Lower leg skin (tissue), 3 donors: ENCODE data around the gene LRRFIP1.

Source experiments
- POLR2A ChIP-seq, 2 donors: fragments of 450-650 bp; IDR thresholded peaks; one replicate each; pipeline ENCODE4 v1.6.1; 2016 to 2017; ENCODE audit warnings: antibody characterized with exemption in 2 of 2, mild to moderate bottlenecking in 1 of 2, moderate library complexity in 1 of 2
- TF ChIP-seq, protein P1 (sequence below), 3 donors: fragments of 450-650 bp; IDR thresholded peaks; one replicate each; pipeline ENCODE4 v1.5.1; 2016; ENCODE audit warnings: antibody characterized with exemption in 3 of 3, mild to moderate bottlenecking in 3 of 3, moderate library complexity in 2 of 3

- TF ChIP-seq POLR2A (IDR thresholded peaks at IDR 0.05): no peak
- TF ChIP-seq, protein P1, sequence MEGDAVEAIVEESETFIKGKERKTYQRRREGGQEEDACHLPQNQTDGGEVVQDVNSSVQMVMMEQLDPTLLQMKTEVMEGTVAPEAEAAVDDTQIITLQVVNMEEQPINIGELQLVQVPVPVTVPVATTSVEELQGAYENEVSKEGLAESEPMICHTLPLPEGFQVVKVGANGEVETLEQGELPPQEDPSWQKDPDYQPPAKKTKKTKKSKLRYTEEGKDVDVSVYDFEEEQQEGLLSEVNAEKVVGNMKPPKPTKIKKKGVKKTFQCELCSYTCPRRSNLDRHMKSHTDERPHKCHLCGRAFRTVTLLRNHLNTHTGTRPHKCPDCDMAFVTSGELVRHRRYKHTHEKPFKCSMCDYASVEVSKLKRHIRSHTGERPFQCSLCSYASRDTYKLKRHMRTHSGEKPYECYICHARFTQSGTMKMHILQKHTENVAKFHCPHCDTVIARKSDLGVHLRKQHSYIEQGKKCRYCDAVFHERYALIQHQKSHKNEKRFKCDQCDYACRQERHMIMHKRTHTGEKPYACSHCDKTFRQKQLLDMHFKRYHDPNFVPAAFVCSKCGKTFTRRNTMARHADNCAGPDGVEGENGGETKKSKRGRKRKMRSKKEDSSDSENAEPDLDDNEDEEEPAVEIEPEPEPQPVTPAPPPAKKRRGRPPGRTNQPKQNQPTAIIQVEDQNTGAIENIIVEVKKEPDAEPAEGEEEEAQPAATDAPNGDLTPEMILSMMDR (IDR thresholded peaks at IDR 0.05): no peak
These were observed 106.4 kb downstream of the LRRFIP1 start for GRCh38 chr2:237733677-237734300.
